K562 (cell line): ENCODE measurements around the gene LOXL4. TPM values are rescaled to one million over a fixed set of nuclear protein-coding genes. Genes with fewer than 3 reads are reported as not detected.

Experiments
- ATAC-seq: fragments of 200-7000 bp; cut with Tn5 transposase; 3 replicates; pipeline ENCODE4 v1.9.1; 2020; ENCODE audit warnings: moderate library complexity
- BruUV-seq: library from RNA; stranded (reverse); fragments of 400-500 nt; replicated peaks from 2 replicates; lab custom pipeline; 2021; lab: Mats Ljungman, UMichigan
- CTCF ChIA-PET: fragments of 300-600 bp; formaldehyde crosslinking; extraction: SDS; loops from one replicate; lab custom pipeline; 2021; ENCODE audit warnings: low intra/inter-chr PET ratio; lab: Yijun Ruan, JAX
- POLR2A ChIA-PET: fragments of 300-600, 350-650 bp; sonication (Branson Sonifier 250); formaldehyde crosslinking; extraction: SDS; loops from one replicate; lab custom pipeline; 2021; ENCODE audit warnings: antibody characterized with exemption, inconsistent platforms; lab: Yijun Ruan, JAX
- DNase-seq, 4 experiments: peaks; one replicate each; pipeline versions ENCODE4 v3.0.0 to v3.0.0-alpha.2; 2011 to 2018; ENCODE audit warnings: low spot score in 3 of 4, mixed read lengths in 3 of 4; ENCODE audit errors: extremely low read depth in 1 of 4
- FAIRE-seq: peaks from 2 replicates; lab custom pipeline; 2011; peaks lifted over from hg19 to GRCh38; lab: Jason Lieb, UNC
- H2AFZ ChIP-seq: 2 replicates; pipeline ENCODE4 v1.6.0; 2011; ENCODE audit warnings: low read depth, low read length, control low read depth, inconsistent platforms
- H3K27ac ChIP-seq: fragments of 200-600 bp; 3 replicates; pipeline ENCODE4 v1.8.0; 2011; ENCODE audit warnings: low read depth, mild to moderate bottlenecking, control low read depth, inconsistent platforms, low read length, moderate library complexity, mixed read lengths; ENCODE audit errors: extremely low read depth
- H3K27me3 ChIP-seq, 2 experiments: fragments of 300-600 bp in 1 of 2; 2 replicates in 1 of 2; 3 replicates in 1 of 2; pipeline versions ENCODE4 v1.6.0 to v1.8.0; 2011; ENCODE audit warnings: inconsistent platforms in 2 of 2, low read length in 2 of 2, mild to moderate bottlenecking in 1 of 2, mixed read lengths in 1 of 2, moderate library complexity in 1 of 2; ENCODE audit not compliant: control insufficient read depth in 2 of 2, insufficient read depth in 2 of 2
- H3K36me3 ChIP-seq: fragments of 300-600 bp; 3 replicates; pipeline ENCODE4 v1.8.0; 2011; ENCODE audit warnings: mild to moderate bottlenecking, low read length, inconsistent platforms; ENCODE audit not compliant: control insufficient read depth, insufficient read depth
- H3K4me1 ChIP-seq, 2 experiments: fragments of 200-600 bp in 1 of 2; replicated peaks in 1 of 2; 2 replicates in 1 of 2; 3 replicates in 1 of 2; pipeline versions ENCODE4 v1.5.1 to v1.8.0; 2011; ENCODE audit warnings: inconsistent platforms in 2 of 2, low read length in 2 of 2, mild to moderate bottlenecking in 1 of 2, mixed read lengths in 1 of 2, moderate library complexity in 1 of 2; ENCODE audit not compliant: control insufficient read depth in 2 of 2, insufficient read depth in 2 of 2
- H3K4me2 ChIP-seq: 2 replicates; pipeline ENCODE4 v1.6.1; 2011; ENCODE audit warnings: low read length, control low read depth, inconsistent platforms, mixed read lengths; ENCODE audit not compliant: insufficient read depth
- H3K4me3 ChIP-seq: fragments of 200-600 bp; sonication (generic), shearing (Covaris generic); 2 replicates; pipeline ENCODE4 v1.5.1; 2016; ENCODE audit warnings: control low read depth, inconsistent platforms
- H3K79me2 ChIP-seq: fragments of 200-600 bp; 3 replicates; pipeline ENCODE4 v1.8.0; 2011; ENCODE audit warnings: low read length, inconsistent platforms; ENCODE audit not compliant: control insufficient read depth, insufficient read depth
- H3K9ac ChIP-seq, 2 experiments: 2 replicates each; pipeline versions ENCODE4 v1.6.0 to v1.6.1; 2011; ENCODE audit warnings: low read depth in 2 of 2, low read length in 2 of 2, control low read depth in 1 of 2, inconsistent platforms in 1 of 2, mild to moderate bottlenecking in 1 of 2, mixed read lengths in 1 of 2; ENCODE audit not compliant: insufficient read depth in 1 of 2
- H3K9me1 ChIP-seq: one replicate; pipeline ENCODE4 v1.6.0; 2011; ENCODE audit warnings: inconsistent platforms, mild to moderate bottlenecking, low read length, moderate library complexity; ENCODE audit not compliant: control insufficient read depth, insufficient read depth
- H3K9me3 ChIP-seq: replicated peaks from 2 replicates; pipeline ENCODE4 v1.5.1; 2011; ENCODE audit warnings: low read depth, low read length, inconsistent platforms; ENCODE audit not compliant: control insufficient read depth, insufficient read depth
- H4K20me1 ChIP-seq: replicated peaks from 2 replicates; pipeline ENCODE4 v1.6.1; 2011; ENCODE audit warnings: low read length, inconsistent platforms, mixed read lengths; ENCODE audit not compliant: control insufficient read depth, insufficient read depth
- CBX5 ChIP-seq: IDR thresholded peaks from 2 replicates; pipeline ENCODE4 v1.6.1; 2014; ENCODE audit warnings: low read depth, borderline replicate concordance
- GMEB1 ChIP-seq: fragments of 250-450 bp; sonication (Bioruptor Pico); IDR thresholded peaks from 2 replicates; pipeline ENCODE4 v1.4.0; 2020; ENCODE audit warnings: mild to moderate bottlenecking
- HEY1 ChIP-seq: fragments of 250-450 bp; sonication (Bioruptor Pico); IDR thresholded peaks from 2 replicates; pipeline ENCODE4 v1.5.0; 2020; ENCODE audit warnings: mild to moderate bottlenecking, moderate library complexity, borderline replicate concordance
- HNRNPK ChIP-seq: fragments of 200-400 bp; formaldehyde crosslinking; IDR thresholded peaks from one replicate; pipeline ENCODE4 v1.6.1; 2018; ENCODE audit warnings: mild to moderate bottlenecking, low read depth, low read length; ENCODE audit not compliant: poor library complexity, severe bottlenecking
- PHF20 ChIP-seq: fragments of 450-650 bp; IDR thresholded peaks from 2 replicates; pipeline ENCODE4 v1.6.1; 2018; ENCODE audit not compliant: partially characterized antibody
- RBM17 ChIP-seq: fragments of 200-400 bp; formaldehyde crosslinking; IDR thresholded peaks from 2 replicates; pipeline ENCODE4 v1.6.1; 2017; ENCODE audit warnings: low read depth, mild to moderate bottlenecking, low read length, borderline replicate concordance
- ZBTB34 ChIP-seq: fragments of 250-450 bp; sonication (Bioruptor Pico); IDR thresholded peaks from 2 replicates; pipeline ENCODE4 v1.8.0; 2021; ENCODE audit warnings: mild to moderate bottlenecking, moderate library complexity
- ZBTB5 ChIP-seq: fragments of 450-650 bp; IDR thresholded peaks from 2 replicates; pipeline ENCODE4 v1.6.1; 2017; ENCODE audit warnings: antibody characterized with exemption
- ZNF655 ChIP-seq: fragments of 250-450 bp; sonication (Bioruptor Pico); IDR thresholded peaks from 2 replicates; pipeline ENCODE4 v1.5.0; 2021
- WGBS: fragments of 100-300 bp; shearing (Covaris generic); methylation state at CpG from one replicate; pipeline ENCODE4 v1.1.6; 2016; ENCODE audit warnings: low coverage, mixed read lengths; ENCODE audit not compliant: insufficient coverage; ENCODE audit errors: missing lambda C conversion rate; 5-methylcytosine and 5-hydroxymethylcytosine counted together
- in situ Hi-C: fragments of 300-500 bp; cut with MboI; formaldehyde crosslinking; loops from 4 replicates; pipeline ENCODE4 v1.15.0; 2018; ENCODE audit warnings: inconsistent platforms, mixed read lengths
- intact Hi-C: fragments of 100-400 bp; cut with micrococcal nuclease; formaldehyde crosslinking; loops from 2 replicates; pipeline ENCODE4 v1.14.2; 2022
- polyA plus RNA-seq, 8 experiments: library from polyadenylated mRNA; depleted of rRNA in 4 of 8; stranded (reverse) in 5 of 8; unstranded in 3 of 8; fragments of >200 nt; fragmentation: Nextera tagmentation in 2 of 8; fragmentation: Illumina TruSeq in 1 of 8; extraction: Ambion mirVana in 2 of 8; extraction: Trizol in 1 of 8; gene quantifications; 2 replicates each; pipeline versions ENCODE4 v1.2.1 to v1.2.3, GENCODE V29; 2011 to 2014; ENCODE audit warnings: inconsistent platforms in 1 of 8, missing spikeins in 1 of 8
- total RNA-seq, 7 experiments: library from RNA; depleted of rRNA in 6 of 7; stranded (reverse); fragments of >200 nt in 6 of 7; fragmentation: Illumina TruSeq in 2 of 7; extraction: Trizol in 2 of 7; gene quantifications; 2 replicates each; pipeline versions ENCODE4 v1.2.1 to v1.2.3, GENCODE V29; 2011 to 2021; ENCODE audit warnings: low replicate concordance in 1 of 7

Gene LOXL4
- total and polyA plus RNA-seq, 9 of the 15 experiments (the other 6 are each of a cell fraction or from before 2014, with no cell fraction given): 0.03 to 0.35 (median 0.05) TPM; not detected in 3

GRCh38 chr10:98264378-98265065 is 3.5 kb downstream of the LOXL4 start:
- WGBS: 13% methylated on average over 6 of the region's 12 CpGs
- TF ChIP-seq CBX5 (no peak), ZBTB34 (CRISPR knock-in tag) (no peak), HNRNPK (no peak), RBM17 (no peak), ZNF655 (CRISPR knock-in tag) (no peak), GMEB1 (CRISPR knock-in tag) (no peak), HEY1 (CRISPR knock-in tag) (no peak), PHF20 (no peak), ZBTB5 (no peak)
- TF ChIP-seq, all 486 proteins: peak for 0
- no peak for ATAC-seq
- no peak for FAIRE-seq
- Histone ChIP-seq H4K20me1 (no peaks in the 10 kb centered on the region), H3K4me3 (no peak overlapping the region), H3K9me3 (no peaks in the 10 kb centered on the region), H3K4me2 (no peak overlapping the region), H2AFZ (no peak overlapping the region), H3K27ac (no peak overlapping the region), H3K9ac (no peak overlapping the region), H3K9me1 (no peaks in the 10 kb centered on the region), H3K79me2 (no peaks in the 10 kb centered on the region), H3K36me3 (no peaks in the 10 kb centered on the region), H3K27me3 (peaks cover 0 to 15% of the 10 kb centered on the region in 2 experiments; a peak in 2 of 5 replicates), H3K4me1 (peaks cover 12 to 30% of the 10 kb centered on the region in 2 experiments)
- in situ Hi-C loops (no loop called here), intact Hi-C loops (no loop called here)
- ChIA-PET CTCF (no interaction called here), POLR2A (interaction anchor here (1.0 to 1.4 kb wide), 2 partner anchors 19 to 44 kb away, joined by 3 to 5 read pairs; no protein-coding TSS in a partner anchor)
- BruUV-seq: no TSS peak
- no peak for DNase-seq
